Measurements from ENCODE around the gene GGNBP2. TPM values are rescaled to one million over a fixed set of nuclear protein-coding genes. Genes with fewer than 3 reads are reported as not detected.

Gene GGNBP2
- total RNA-seq, 1 donor from 2014 or later, result 41.7 TPM

- intact Hi-C loops (cut with micrococcal nuclease), result no loop called here
- Histone ChIP-seq H3K36me3 (peaks cover 74% of the 10 kb centered on the region), H3K9me3 (replicated peaks) (no peaks in the 10 kb centered on the region)
Measured at GRCh38 chr17:36576793-36577192, 32.1 kb downstream of the GGNBP2 start.

GRCh38 chr17:36578671-36579070 lies 34.0 kb downstream of the GGNBP2 start:
- H3K36me3 ChIP-seq, result peaks cover 75% of the 10 kb centered on the region

More at GRCh38 chr17:36576793-36577192, 32.1 kb downstream of the GGNBP2 start:
- Histone ChIP-seq H3K27me3 (ENCODE audit: low read depth) (no peaks in the 10 kb centered on the region), H3K4me1 (peaks cover 11% of the 10 kb centered on the region), H3K4me3 (no peak overlapping the region), H3K27ac (replicated peaks) (no peak overlapping the region)
- no peak for DNase-seq
- TF ChIP-seq CTCF (IDR thresholded peaks at IDR 0.05; ENCODE audit: borderline replicate concordance), result no peak

GRCh38 chr17:36583787-36584186 lies 39.1 kb downstream of the GGNBP2 start:
- DNase-seq, result no peak
- H3K36me3 ChIP-seq, result peaks cover 99% of the 10 kb centered on the region
- intact Hi-C loops (cut with micrococcal nuclease), result no loop called here
- no peak for TF ChIP-seq CTCF (IDR thresholded peaks at IDR 0.05; ENCODE audit: borderline replicate concordance)
- no peak overlapping the region for H3K4me3 ChIP-seq
- no peak overlapping the region for H3K27ac ChIP-seq (replicated peaks)
- H3K9me3 ChIP-seq (replicated peaks), result no peaks in the 10 kb centered on the region
- H3K4me1 ChIP-seq, result no peaks in the 10 kb centered on the region
- H3K27me3 ChIP-seq (ENCODE audit: low read depth), result no peaks in the 10 kb centered on the region

More at GRCh38 chr17:36578671-36579070, 34.0 kb downstream of the GGNBP2 start:
- Histone ChIP-seq H3K27ac (replicated peaks) (no peak overlapping the region), H3K4me3 (no peak overlapping the region), H3K9me3 (replicated peaks) (no peaks in the 10 kb centered on the region), H3K4me1 (peaks cover 11% of the 10 kb centered on the region), H3K27me3 (ENCODE audit: low read depth) (no peaks in the 10 kb centered on the region)
- TF ChIP-seq CTCF (IDR thresholded peaks at IDR 0.05; ENCODE audit: borderline replicate concordance), result no peak
- no peak for DNase-seq
- intact Hi-C loops (cut with micrococcal nuclease), result no loop called here

- Histone ChIP-seq H3K36me3 (peaks cover 85% of the 10 kb centered on the region), H3K27me3 (ENCODE audit: low read depth) (no peaks in the 10 kb centered on the region), H3K9me3 (replicated peaks) (no peaks in the 10 kb centered on the region), H3K27ac (replicated peaks) (no peak overlapping the region), H3K4me1 (peaks cover 3% of the 10 kb centered on the region), H3K4me3 (no peak overlapping the region)
- TF ChIP-seq CTCF (IDR thresholded peaks at IDR 0.05; ENCODE audit: borderline replicate concordance), result no peak
- intact Hi-C loops (cut with micrococcal nuclease), result no loop called here
- DNase-seq, result no peak
Measured at GRCh38 chr17:36586138-36586537, 41.4 kb downstream of the GGNBP2 start.

GRCh38 chr17:36590082-36590481 lies 45.4 kb downstream of the GGNBP2 start:
- no peak for DNase-seq

More at GRCh38 chr17:36590082-36590481, 45.4 kb downstream of the GGNBP2 start:
- Histone ChIP-seq H3K9me3 (replicated peaks) (no peaks in the 10 kb centered on the region), H3K36me3 (peaks cover 47% of the 10 kb centered on the region), H3K4me3 (no peak overlapping the region), H3K4me1 (peaks cover 38% of the 10 kb centered on the region), H3K27ac (replicated peaks) (no peak overlapping the region), H3K27me3 (ENCODE audit: low read depth) (no peaks in the 10 kb centered on the region)
- intact Hi-C loops (cut with micrococcal nuclease), result no loop called here
- TF ChIP-seq CTCF (IDR thresholded peaks at IDR 0.05; ENCODE audit: borderline replicate concordance), result no peak
